ENCODE results near the gene PSMA1.

DNA sequence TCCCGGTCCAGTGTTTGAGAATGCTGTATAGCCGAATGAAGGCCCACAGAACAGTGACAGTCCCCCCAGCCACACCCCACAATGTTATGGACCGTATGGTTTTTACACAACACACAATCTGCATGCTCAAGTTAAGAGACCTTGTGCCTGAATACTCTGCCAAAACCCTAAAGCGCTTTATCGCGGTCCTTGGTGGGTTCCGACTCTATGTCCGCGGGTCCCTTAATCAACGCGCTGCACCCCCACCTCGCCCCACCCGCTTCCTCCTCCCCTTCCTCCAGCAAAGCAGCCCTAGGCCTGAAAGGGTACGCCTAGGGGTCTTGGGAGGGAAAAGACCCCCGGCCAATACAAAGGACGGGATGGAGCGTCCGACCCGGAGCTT lies 21.0 kb downstream of the PSMA1 start:
- TF ChIP-seq, protein P1, sequence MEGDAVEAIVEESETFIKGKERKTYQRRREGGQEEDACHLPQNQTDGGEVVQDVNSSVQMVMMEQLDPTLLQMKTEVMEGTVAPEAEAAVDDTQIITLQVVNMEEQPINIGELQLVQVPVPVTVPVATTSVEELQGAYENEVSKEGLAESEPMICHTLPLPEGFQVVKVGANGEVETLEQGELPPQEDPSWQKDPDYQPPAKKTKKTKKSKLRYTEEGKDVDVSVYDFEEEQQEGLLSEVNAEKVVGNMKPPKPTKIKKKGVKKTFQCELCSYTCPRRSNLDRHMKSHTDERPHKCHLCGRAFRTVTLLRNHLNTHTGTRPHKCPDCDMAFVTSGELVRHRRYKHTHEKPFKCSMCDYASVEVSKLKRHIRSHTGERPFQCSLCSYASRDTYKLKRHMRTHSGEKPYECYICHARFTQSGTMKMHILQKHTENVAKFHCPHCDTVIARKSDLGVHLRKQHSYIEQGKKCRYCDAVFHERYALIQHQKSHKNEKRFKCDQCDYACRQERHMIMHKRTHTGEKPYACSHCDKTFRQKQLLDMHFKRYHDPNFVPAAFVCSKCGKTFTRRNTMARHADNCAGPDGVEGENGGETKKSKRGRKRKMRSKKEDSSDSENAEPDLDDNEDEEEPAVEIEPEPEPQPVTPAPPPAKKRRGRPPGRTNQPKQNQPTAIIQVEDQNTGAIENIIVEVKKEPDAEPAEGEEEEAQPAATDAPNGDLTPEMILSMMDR (IDR thresholded peaks at IDR 0.05): no peak
- no peak for TF ChIP-seq POLR2A (IDR thresholded peaks at IDR 0.05)
